Endothelial cell of umbilical vein (primary cell): Measurements from ENCODE around the gene PTPRD.

Experiments
- JUN ChIP-seq: IDR thresholded peaks from 2 replicates; pipeline ENCODE4 v1.6.1; 2011; ENCODE audit warnings: borderline replicate concordance, low read depth; ENCODE audit not compliant: insufficient read length, insufficient read depth
- MYC ChIP-seq: IDR thresholded peaks from one replicate; pipeline ENCODE4 v1.6.1; 2011; ENCODE audit warnings: mild to moderate bottlenecking, low read depth, low read length
- POLR2A ChIP-seq: IDR thresholded peaks from 2 replicates; pipeline ENCODE4 v1.6.1; 2012; ENCODE audit warnings: low read depth, mild to moderate bottlenecking, control low read depth, low read length
- POLR2AphosphoS5 ChIP-seq: IDR thresholded peaks from 2 replicates; pipeline ENCODE4 v1.6.1; 2012; ENCODE audit warnings: low read depth, mild to moderate bottlenecking, control low read depth, low read length, moderate library complexity; ENCODE audit not compliant: insufficient read depth
- TF ChIP-seq, protein P1 (sequence below), 2 donors: IDR thresholded peaks; 1 replicate in 1 of 2; 2 replicates in 1 of 2; pipeline ENCODE4 v1.5.1; 2011; ENCODE audit warnings: low read length in 2 of 2, mild to moderate bottlenecking in 2 of 2, moderate library complexity in 2 of 2, control low read depth in 1 of 2, inconsistent platforms in 1 of 2, low read depth in 1 of 2; ENCODE audit not compliant: insufficient read depth in 1 of 2; ENCODE audit errors: extremely low read depth in 1 of 2

DNA sequence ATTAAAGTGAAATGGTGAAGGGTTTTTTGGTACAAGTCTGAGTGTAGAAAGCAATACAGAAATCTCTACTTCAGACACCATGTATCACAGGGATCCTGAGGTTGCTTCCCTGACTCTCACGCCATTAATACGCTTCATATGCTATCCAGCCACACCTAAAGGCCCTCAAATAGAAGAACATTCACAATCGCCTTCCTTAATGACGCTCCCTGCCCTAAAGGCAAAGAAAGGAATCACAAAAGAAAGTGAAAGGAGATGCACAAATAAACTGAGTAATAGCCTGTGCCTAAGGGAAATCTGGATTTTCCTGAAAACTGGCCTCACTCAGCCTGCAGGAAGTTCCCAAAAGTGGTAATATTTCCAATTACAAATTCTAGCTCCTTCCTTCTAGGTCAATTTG is 1810.6 kb downstream of the PTPRD start:
- TF ChIP-seq, protein P1, sequence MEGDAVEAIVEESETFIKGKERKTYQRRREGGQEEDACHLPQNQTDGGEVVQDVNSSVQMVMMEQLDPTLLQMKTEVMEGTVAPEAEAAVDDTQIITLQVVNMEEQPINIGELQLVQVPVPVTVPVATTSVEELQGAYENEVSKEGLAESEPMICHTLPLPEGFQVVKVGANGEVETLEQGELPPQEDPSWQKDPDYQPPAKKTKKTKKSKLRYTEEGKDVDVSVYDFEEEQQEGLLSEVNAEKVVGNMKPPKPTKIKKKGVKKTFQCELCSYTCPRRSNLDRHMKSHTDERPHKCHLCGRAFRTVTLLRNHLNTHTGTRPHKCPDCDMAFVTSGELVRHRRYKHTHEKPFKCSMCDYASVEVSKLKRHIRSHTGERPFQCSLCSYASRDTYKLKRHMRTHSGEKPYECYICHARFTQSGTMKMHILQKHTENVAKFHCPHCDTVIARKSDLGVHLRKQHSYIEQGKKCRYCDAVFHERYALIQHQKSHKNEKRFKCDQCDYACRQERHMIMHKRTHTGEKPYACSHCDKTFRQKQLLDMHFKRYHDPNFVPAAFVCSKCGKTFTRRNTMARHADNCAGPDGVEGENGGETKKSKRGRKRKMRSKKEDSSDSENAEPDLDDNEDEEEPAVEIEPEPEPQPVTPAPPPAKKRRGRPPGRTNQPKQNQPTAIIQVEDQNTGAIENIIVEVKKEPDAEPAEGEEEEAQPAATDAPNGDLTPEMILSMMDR (IDR thresholded peaks at IDR 0.05; ENCODE audit: extremely low read depth in 1 of 2, insufficient read depth in 1 of 2, low read depth in 1 of 2, low read length in 2 of 2): no peak
- no peak for TF ChIP-seq POLR2AphosphoS5
- no peak for TF ChIP-seq POLR2A
- TF ChIP-seq JUN: no peak
- TF ChIP-seq MYC: no peak
